Activated CD4-positive, alpha-beta T cell treated with anti-CD3 and anti-CD28 coated beads for 36 hours (primary cell): ENCODE measurements around the gene TMEM175. TPM values are rescaled to one million over a fixed set of nuclear protein-coding genes. Genes with fewer than 3 reads are reported as not detected.

Source experiments
- ATAC-seq: fragments of 200-7000 bp; cut with Tn5 transposase; one replicate; pipeline ENCODE4 v1.10.0; 2021; ENCODE audit warnings: mild to moderate bottlenecking, moderate library complexity
- CTCF ChIA-PET: fragments of 350-600 bp; sonication (Branson Sonifier 250); formaldehyde crosslinking; loops from one replicate; lab custom pipeline; 2021; ENCODE audit warnings: antibody characterized with exemption; lab: Charles Lee
- POLR2A ChIA-PET: fragments of 350-600 bp; sonication (Branson Sonifier 250); formaldehyde crosslinking; loops from one replicate; lab custom pipeline; 2021; ENCODE audit warnings: antibody characterized with exemption, inconsistent platforms; lab: Charles Lee
- DNase-seq: peaks from one replicate; pipeline ENCODE4 v3.0.0-alpha.2; 2020
- H3K27ac Mint-ChIP-seq: one replicate; pipeline ENCODE4 v1.8.0; 2021; ENCODE audit warnings: mixed read lengths
- H3K27me3 Mint-ChIP-seq: one replicate; pipeline ENCODE4 v1.8.0; 2021; ENCODE audit warnings: mixed read lengths
- H3K36me3 Mint-ChIP-seq: one replicate; pipeline ENCODE4 v1.8.0; 2021; ENCODE audit warnings: low read depth, mixed read lengths
- H3K4me1 Mint-ChIP-seq: one replicate; pipeline ENCODE4 v1.8.0; 2021; ENCODE audit warnings: mixed read lengths
- H3K4me3 Mint-ChIP-seq: one replicate; pipeline ENCODE4 v1.8.0; 2021; ENCODE audit warnings: mild to moderate bottlenecking, moderate library complexity, mixed read lengths
- H3K9me3 Mint-ChIP-seq: one replicate; pipeline ENCODE4 v1.8.0; 2021; ENCODE audit warnings: low read depth, mixed read lengths
- intact Hi-C, 2 experiments: fragments of 100-400 bp; cut with DNase I in 1 of 2; cut with micrococcal nuclease in 1 of 2; formaldehyde crosslinking; loops; one replicate each; pipeline versions ENCODE4 v1.14.2 to v1.15.1; 2022 to 2024; cut with DNase I, micrococcal nuclease
- total RNA-seq, 2 experiments: library from RNA; stranded (reverse); gene quantifications; one replicate each; pipeline ENCODE4 v1.2.3, GENCODE V29; 2021

TMEM175 gene
- total RNA-seq, 2 experiments from 2014 or later = 15.2 to 17.3 TPM

DNA sequence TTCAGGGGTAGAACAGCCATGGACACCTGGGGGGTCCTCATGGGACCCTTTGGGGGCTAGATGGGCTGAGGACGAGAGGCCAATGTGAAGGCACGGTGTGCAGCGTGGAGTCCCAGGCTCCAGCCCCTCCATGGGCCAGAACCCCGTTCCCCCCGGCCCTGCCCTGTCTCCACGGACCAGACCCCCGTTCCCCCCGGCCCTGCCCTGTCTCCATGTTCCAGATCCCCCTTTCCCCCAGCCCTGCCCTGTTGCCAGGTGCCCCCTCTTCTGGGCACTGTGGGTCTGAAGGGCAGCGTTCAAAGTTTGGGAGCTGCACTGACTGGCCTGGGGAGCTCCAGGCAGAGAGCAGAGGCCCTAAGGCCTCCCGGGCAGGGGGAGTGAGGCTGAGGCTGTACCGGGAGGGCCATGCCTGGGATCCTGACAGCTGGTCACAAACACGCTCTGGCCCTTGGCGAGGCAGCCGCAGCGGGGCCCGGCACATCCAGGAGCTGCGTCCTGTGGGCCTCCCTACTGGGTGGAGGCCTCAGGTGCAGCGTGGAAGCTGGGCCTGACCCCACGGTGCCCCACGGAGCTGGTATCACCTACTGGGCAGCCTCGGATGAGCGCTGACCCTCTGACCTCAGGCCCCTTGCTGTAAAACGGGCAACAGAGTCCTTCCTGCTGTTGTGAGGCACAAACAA lies 32.2 kb downstream of the TMEM175 start:
- H3K36me3 Mint-ChIP-seq = peaks cover 3% of the 10 kb centered on the region
- H3K27ac Mint-ChIP-seq = no peak overlapping the region
- ChIA-PET CTCF (no interaction called here), POLR2A (no interaction called here)
- no peak for ATAC-seq
- DNase-seq = no peak
- H3K27me3 Mint-ChIP-seq = no peaks in the 10 kb centered on the region
- intact Hi-C loops = no loop called here
- H3K4me3 Mint-ChIP-seq = no peak overlapping the region
- no peaks in the 10 kb centered on the region for H3K4me1 Mint-ChIP-seq
- H3K9me3 Mint-ChIP-seq = no peaks in the 10 kb centered on the region

DNA sequence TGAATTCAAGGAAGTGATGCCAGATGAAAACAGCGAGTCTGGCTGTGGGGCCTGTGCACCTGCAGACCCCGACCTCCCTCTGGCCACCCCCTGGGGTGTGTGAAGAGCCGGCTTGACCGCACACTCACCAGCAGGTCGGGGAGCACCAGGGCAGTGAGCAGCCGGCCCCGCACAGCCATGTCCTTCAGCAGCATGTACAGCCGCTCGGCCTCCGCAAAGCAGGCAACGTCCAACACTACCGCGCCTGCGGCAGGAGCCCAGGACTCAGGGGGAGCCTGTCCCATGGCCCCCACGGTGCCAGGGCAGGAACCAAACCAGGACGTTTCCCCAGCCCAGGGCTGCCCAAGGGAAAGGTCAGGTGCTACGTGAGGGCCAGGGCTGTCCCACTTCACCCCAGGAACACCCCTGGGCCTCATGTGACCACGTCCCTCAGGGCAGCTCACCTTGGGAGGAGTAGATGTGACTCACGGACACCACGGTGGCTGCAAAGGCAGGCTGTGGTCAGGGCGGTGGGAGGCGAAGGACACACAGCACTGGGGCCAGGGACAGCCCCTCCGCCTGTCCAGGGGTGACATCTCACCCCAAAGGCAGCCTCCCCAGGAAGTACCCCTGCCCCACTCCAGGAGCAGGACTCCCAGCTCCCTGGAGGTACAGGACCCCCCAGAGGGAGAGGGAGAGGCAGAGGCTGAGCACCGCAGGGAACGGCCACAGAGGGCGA lies 32.9 kb downstream of the TMEM175 start:
- POLR2A ChIA-PET = no interaction called here
- Mint-ChIP-seq H3K36me3 (peaks cover 3% of the 10 kb centered on the region), H3K4me1 (no peaks in the 10 kb centered on the region), H3K4me3 (no peak overlapping the region), H3K27ac (no peak overlapping the region), H3K27me3 (no peaks in the 10 kb centered on the region), H3K9me3 (no peaks in the 10 kb centered on the region)
- CTCF ChIA-PET = no interaction called here
- ATAC-seq = no peak
- DNase-seq = no peak
- intact Hi-C loops = no loop called here

GRCh38 chr4:965766-966134 lies 33.5 kb downstream of the TMEM175 start:
- peaks cover 3% of the 10 kb centered on the region for H3K36me3 Mint-ChIP-seq
- ChIA-PET CTCF (no interaction called here), POLR2A (no interaction called here)
- no peaks in the 10 kb centered on the region for H3K27me3 Mint-ChIP-seq
- H3K4me1 Mint-ChIP-seq = peaks cover 3% of the 10 kb centered on the region
- no peak overlapping the region for H3K4me3 Mint-ChIP-seq
- no peaks in the 10 kb centered on the region for H3K9me3 Mint-ChIP-seq
- intact Hi-C loops = no loop called here
- no peak overlapping the region for H3K27ac Mint-ChIP-seq
- DNase-seq (no peak), ATAC-seq (no peak)

DNA sequence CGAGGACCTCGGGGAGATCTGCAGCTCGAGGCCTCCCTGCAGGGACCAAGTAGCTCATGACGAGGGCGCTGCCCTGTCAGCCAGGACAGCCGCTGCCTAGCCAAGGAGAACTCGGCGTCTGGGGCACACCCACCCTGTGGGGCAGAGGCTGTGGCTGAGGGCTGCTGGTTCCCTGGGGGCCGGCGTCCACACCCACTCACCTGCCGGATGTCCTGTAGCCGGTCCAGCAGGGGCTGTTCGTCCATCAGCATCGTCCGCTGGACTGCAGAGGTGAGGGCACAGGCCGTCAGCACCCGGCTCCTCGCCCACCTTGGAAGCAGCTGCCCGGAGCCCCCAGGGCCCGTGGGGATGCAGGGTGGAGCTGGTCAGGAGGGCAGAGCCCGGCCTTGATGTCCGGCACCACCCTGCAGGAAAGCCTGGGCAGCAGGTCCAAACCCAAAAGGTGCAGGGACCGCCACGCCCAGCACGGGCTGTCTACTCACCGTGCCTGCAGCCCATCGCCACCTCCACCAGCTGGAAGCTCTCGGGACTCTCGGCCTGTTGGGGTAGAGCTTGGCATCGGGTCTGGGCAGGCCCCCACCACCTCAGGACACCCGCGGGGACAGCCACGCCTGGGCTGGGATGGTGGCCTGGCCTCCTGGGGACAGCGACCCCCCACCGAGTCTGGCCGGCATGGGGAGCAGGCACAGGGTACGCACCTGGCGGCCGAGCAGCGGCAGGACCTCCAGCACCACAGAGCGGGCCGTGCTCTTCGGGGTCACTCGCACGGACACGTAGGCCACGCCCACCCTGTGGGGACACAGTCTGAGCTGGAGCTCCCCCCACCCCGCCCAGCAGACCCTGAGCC lies 34.2 kb downstream of the TMEM175 start:
- no peak for ATAC-seq
- no peak overlapping the region for H3K4me3 Mint-ChIP-seq
- peaks cover 3% of the 10 kb centered on the region for H3K36me3 Mint-ChIP-seq
- POLR2A ChIA-PET = no interaction called here
- CTCF ChIA-PET = interaction anchor here (0.6 kb wide), 1 partner anchor 135 kb away, joined by 3 read pairs; no protein-coding TSS in a partner anchor
- no peaks in the 10 kb centered on the region for H3K9me3 Mint-ChIP-seq
- intact Hi-C loops = no loop called here
- no peak for DNase-seq
- H3K27ac Mint-ChIP-seq = no peak overlapping the region
- H3K4me1 Mint-ChIP-seq = peaks cover 6% of the 10 kb centered on the region
- H3K27me3 Mint-ChIP-seq = no peaks in the 10 kb centered on the region

DNA sequence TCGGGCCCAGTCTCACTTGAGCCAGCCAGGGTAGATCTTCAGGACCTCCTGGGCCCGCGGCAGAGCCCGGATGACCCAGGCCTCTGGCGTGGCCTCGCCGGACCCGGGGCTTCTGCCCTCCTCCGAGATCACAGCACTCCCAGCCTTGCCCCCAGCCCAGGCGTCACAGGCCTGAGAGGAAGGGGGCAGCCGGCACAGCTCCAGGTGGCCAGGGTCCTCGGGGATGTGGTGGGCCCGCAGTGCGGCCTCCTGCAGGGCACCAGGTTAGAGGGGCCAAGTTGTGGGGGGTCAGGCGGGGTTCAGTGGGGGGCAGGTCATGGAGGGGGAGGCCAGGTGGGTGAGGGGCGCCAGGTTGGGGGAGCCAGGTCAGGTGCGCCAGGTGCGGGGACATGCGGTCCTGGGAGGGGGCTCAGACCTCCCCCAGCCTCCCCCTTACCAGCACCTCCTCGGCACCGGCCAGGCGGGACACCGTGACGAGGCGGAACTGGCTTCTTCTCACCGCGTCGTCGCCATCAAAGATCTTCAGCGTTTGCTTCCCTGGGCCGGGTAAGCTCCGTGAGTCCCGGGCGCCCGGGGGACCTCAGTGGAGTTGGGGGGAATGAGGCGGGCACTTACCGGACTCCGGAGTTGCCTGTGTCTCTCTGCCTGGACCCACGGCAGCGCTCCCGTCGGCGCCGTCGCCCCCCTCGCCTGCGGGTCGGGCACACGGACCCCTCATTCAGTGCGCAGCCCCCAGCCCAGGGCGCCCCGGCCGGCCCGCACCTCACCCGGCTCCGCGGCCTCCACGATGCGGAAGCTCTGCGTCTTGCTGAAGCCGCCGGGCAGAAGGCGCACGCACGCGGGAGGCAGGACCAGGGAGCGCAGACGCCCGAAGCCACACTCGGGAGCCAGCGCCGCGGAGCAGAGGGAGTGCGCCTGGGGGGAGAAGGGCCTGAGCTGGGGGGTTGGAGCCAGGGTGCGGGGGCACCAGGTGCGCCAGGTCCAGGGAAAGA lies 35.1 kb downstream of the TMEM175 start:
- Mint-ChIP-seq H3K9me3 (no peaks in the 10 kb centered on the region), H3K4me3 (no peak overlapping the region), H3K36me3 (peaks cover 2% of the 10 kb centered on the region), H3K27me3 (no peaks in the 10 kb centered on the region), H3K27ac (no peak overlapping the region), H3K4me1 (peaks cover 6% of the 10 kb centered on the region)
- intact Hi-C loops = no loop called here
- POLR2A ChIA-PET = no interaction called here
- CTCF ChIA-PET = interaction anchor here (0.6 kb wide), 1 partner anchor 136 kb away, joined by 3 read pairs; no protein-coding TSS in a partner anchor
- DNase-seq = no peak
- ATAC-seq = no peak

DNA sequence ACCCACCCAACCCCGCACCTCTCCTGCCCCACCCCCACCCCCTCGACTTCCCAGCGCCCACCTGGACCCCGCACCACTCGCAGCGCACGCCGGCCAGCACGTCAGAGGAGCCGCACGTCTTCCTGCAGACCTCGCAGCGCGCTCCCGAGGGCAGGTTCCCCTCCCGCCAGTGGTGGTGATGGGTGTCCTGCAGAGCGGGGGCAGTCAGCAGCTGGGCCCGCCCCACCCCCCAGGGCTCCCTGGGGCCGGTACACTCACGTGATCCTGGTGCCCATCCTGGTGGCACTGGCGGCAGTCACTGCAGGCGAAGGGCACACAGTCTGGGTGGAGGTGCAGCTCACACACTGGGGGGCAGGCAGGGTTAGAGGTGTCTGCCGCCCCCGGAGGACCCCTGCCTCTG lies 36.0 kb downstream of the TMEM175 start:
- intact Hi-C loops = no loop called here
- Mint-ChIP-seq H3K9me3 (no peaks in the 10 kb centered on the region), H3K4me1 (peaks cover 6% of the 10 kb centered on the region), H3K27me3 (no peaks in the 10 kb centered on the region), H3K36me3 (peaks cover 2% of the 10 kb centered on the region), H3K27ac (no peak overlapping the region), H3K4me3 (no peak overlapping the region)
- POLR2A ChIA-PET = no interaction called here
- ATAC-seq = no peak
- DNase-seq = no peak
- CTCF ChIA-PET = no interaction called here

- POLR2A ChIA-PET = no interaction called here
- intact Hi-C loops = no loop called here
- H3K4me1 Mint-ChIP-seq = peaks cover 6% of the 10 kb centered on the region
- H3K4me3 Mint-ChIP-seq = no peak overlapping the region
- H3K27me3 Mint-ChIP-seq = no peaks in the 10 kb centered on the region
- no peaks in the 10 kb centered on the region for H3K9me3 Mint-ChIP-seq
- CTCF ChIA-PET = no interaction called here
- ATAC-seq (no peak), DNase-seq (no peak)
- no peak overlapping the region for H3K27ac Mint-ChIP-seq
- H3K36me3 Mint-ChIP-seq = peaks cover 2% of the 10 kb centered on the region
Measured at GRCh38 chr4:968621-969394, 36.5 kb downstream of the TMEM175 start.

GRCh38 chr4:970046-970745 lies 37.9 kb downstream of the TMEM175 start:
- ChIA-PET CTCF (no interaction called here), POLR2A (no interaction called here)
- Mint-ChIP-seq H3K27ac (no peak overlapping the region), H3K4me3 (no peak overlapping the region), H3K4me1 (peaks cover 6% of the 10 kb centered on the region), H3K9me3 (no peaks in the 10 kb centered on the region), H3K27me3 (no peaks in the 10 kb centered on the region), H3K36me3 (peaks cover 2% of the 10 kb centered on the region)
- ATAC-seq = no peak
- no peak for DNase-seq
- intact Hi-C loops = no loop called here

GRCh38 chr4:970854-971520 lies 38.7 kb downstream of the TMEM175 start:
- no peaks in the 10 kb centered on the region for H3K27me3 Mint-ChIP-seq
- ChIA-PET POLR2A (no interaction called here), CTCF (interaction anchor here (1.2 kb wide), 1 partner anchor 8 kb away, joined by 3 read pairs; no protein-coding TSS in a partner anchor)
- peaks cover under 1% of the 10 kb centered on the region for H3K36me3 Mint-ChIP-seq
- ATAC-seq (no peak), DNase-seq (no peak)
- no peaks in the 10 kb centered on the region for H3K9me3 Mint-ChIP-seq
- peaks cover 6% of the 10 kb centered on the region for H3K4me1 Mint-ChIP-seq
- H3K4me3 Mint-ChIP-seq = no peak overlapping the region
- no peak overlapping the region for H3K27ac Mint-ChIP-seq
- intact Hi-C loops = no loop called here
